Measurements from ENCODE around the gene MYO3A. TPM values are rescaled to one million over a fixed set of nuclear protein-coding genes. Genes with fewer than 3 reads are reported as not detected.

The MYO3A gene
- polyA plus RNA-seq, 1 donor (not counting 4 experiments of a cell fraction or from before 2014, with no cell fraction given): not detected

DNA sequence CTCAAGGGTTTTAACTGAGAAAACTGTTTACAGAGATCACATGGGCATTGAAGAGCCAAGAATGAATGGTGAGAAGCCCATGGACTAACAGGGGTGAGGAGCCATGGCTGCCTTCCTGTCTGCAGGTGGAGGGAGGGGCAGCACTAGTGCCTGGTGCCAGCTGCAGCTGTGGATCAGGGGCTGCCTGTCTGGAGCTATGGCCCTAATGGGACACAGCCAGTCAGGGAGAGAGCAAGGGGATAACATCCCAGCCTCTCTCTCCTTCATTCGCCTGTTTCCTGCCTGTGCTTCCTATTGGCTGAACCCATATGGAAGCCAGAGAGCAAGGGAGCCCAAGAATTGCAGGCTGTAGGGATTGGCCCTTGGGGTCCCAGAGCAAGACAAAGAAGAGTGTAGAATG lies 156.7 kb downstream of the MYO3A start:
- H2AFZ ChIP-seq (ENCODE audit: control insufficient read depth, low read length): no peak overlapping the region
- DNase-seq (ENCODE audit: low read depth, low spot score) (no peak), FAIRE-seq (no peak)
- no peaks in the 10 kb centered on the region for H3K27me3 ChIP-seq (ENCODE audit: control insufficient read depth, extremely low read depth, insufficient read depth, low read length)
- no peaks in the 10 kb centered on the region for H3K36me3 ChIP-seq (ENCODE audit: control insufficient read depth in 2 of 2, extremely low read depth in 1 of 2, insufficient read depth in 2 of 2, low read length in 2 of 2)
- dilution Hi-C loops (cut with MboI; ENCODE audit: extremely low pct_ligation_motif_present, low sequenced_read_pairs): no loop called here
- H3K9ac ChIP-seq (ENCODE audit: control insufficient read depth, extremely low read depth, insufficient read depth, low read length): no peak overlapping the region
- no peak for TF ChIP-seq CTCF (optimal IDR thresholded peaks at IDR 0.05 in 1 of 3, IDR thresholded peaks at IDR 0.05 in 1 of 3, conservative IDR thresholded peaks at IDR 0.05 in 1 of 3; ENCODE audit: extremely low read depth in 1 of 3, insufficient read depth in 2 of 3, low read length in 3 of 3)
- TF ChIP-seq EZH2 (IDR thresholded peaks at IDR 0.05; ENCODE audit: low read length): no peak
- H3K9me1 ChIP-seq (ENCODE audit: control insufficient read depth, extremely low read depth, insufficient read depth, low read length): no peaks in the 10 kb centered on the region
- H4K20me1 ChIP-seq (ENCODE audit: control insufficient read depth, extremely low read depth, insufficient read depth, low read length): no peaks in the 10 kb centered on the region
- no peak overlapping the region for H3K4me2 ChIP-seq (ENCODE audit: control insufficient read depth, extremely low read depth, insufficient read depth, low read depth, low read length)
- no peak overlapping the region for H3K27ac ChIP-seq (ENCODE audit: control insufficient read depth, insufficient read depth, low read length)
- no peaks in the 10 kb centered on the region for H3K9me3 ChIP-seq (ENCODE audit: control insufficient read depth, low read depth, low read length)
- no peak overlapping the region for H3K4me3 ChIP-seq (ENCODE audit: control insufficient read depth in 2 of 3, extremely low read depth in 1 of 3, insufficient read depth in 2 of 3, low read depth in 1 of 3, low read length in 3 of 3)
- no peaks in the 10 kb centered on the region for H3K79me2 ChIP-seq (ENCODE audit: control insufficient read depth, insufficient read depth, low read length)
- H3K4me1 ChIP-seq (ENCODE audit: control insufficient read depth, extremely low read depth, insufficient read depth, low read length): no peaks in the 10 kb centered on the region

GRCh38 chr10:26093229-26093628 lies 159.2 kb downstream of the MYO3A start:
- Histone ChIP-seq H3K4me1 (ENCODE audit: control insufficient read depth, extremely low read depth, insufficient read depth, low read length) (no peaks in the 10 kb centered on the region), H4K20me1 (ENCODE audit: control insufficient read depth, extremely low read depth, insufficient read depth, low read length) (no peaks in the 10 kb centered on the region), H3K27me3 (ENCODE audit: control insufficient read depth, extremely low read depth, insufficient read depth, low read length) (no peaks in the 10 kb centered on the region), H3K9me1 (ENCODE audit: control insufficient read depth, extremely low read depth, insufficient read depth, low read length) (no peaks in the 10 kb centered on the region), H3K36me3 (ENCODE audit: control insufficient read depth in 2 of 2, extremely low read depth in 1 of 2, insufficient read depth in 2 of 2, low read length in 2 of 2) (no peaks in the 10 kb centered on the region), H3K79me2 (ENCODE audit: control insufficient read depth, insufficient read depth, low read length) (no peaks in the 10 kb centered on the region), H3K9me3 (ENCODE audit: control insufficient read depth, low read depth, low read length) (no peaks in the 10 kb centered on the region), H2AFZ (ENCODE audit: control insufficient read depth, low read length) (no peak overlapping the region), H3K9ac (ENCODE audit: control insufficient read depth, extremely low read depth, insufficient read depth, low read length) (no peak overlapping the region), H3K27ac (ENCODE audit: control insufficient read depth, insufficient read depth, low read length) (no peak overlapping the region), H3K4me3 (ENCODE audit: control insufficient read depth in 2 of 3, extremely low read depth in 1 of 3, insufficient read depth in 2 of 3, low read depth in 1 of 3, low read length in 3 of 3) (no peak overlapping the region), H3K4me2 (ENCODE audit: control insufficient read depth, extremely low read depth, insufficient read depth, low read depth, low read length) (no peak overlapping the region)
- dilution Hi-C loops (cut with MboI; ENCODE audit: extremely low pct_ligation_motif_present, low sequenced_read_pairs): no loop called here
- no peak for FAIRE-seq
- TF ChIP-seq EZH2 (IDR thresholded peaks at IDR 0.05; ENCODE audit: low read length) (no peak), CTCF (optimal IDR thresholded peaks at IDR 0.05 in 1 of 3, IDR thresholded peaks at IDR 0.05 in 1 of 3, conservative IDR thresholded peaks at IDR 0.05 in 1 of 3; ENCODE audit: extremely low read depth in 1 of 3, insufficient read depth in 2 of 3, low read length in 3 of 3) (no peak)
- DNase-seq (ENCODE audit: low read depth, low spot score): no peak
